ENCODE measurements around the gene ILKAP. TPM values are rescaled to one million over a fixed set of nuclear protein-coding genes. Genes with fewer than 3 reads are reported as not detected.

Gene ILKAP
- total RNA-seq, 1 experiment from 2014 or later: 41.5 TPM

DNA sequence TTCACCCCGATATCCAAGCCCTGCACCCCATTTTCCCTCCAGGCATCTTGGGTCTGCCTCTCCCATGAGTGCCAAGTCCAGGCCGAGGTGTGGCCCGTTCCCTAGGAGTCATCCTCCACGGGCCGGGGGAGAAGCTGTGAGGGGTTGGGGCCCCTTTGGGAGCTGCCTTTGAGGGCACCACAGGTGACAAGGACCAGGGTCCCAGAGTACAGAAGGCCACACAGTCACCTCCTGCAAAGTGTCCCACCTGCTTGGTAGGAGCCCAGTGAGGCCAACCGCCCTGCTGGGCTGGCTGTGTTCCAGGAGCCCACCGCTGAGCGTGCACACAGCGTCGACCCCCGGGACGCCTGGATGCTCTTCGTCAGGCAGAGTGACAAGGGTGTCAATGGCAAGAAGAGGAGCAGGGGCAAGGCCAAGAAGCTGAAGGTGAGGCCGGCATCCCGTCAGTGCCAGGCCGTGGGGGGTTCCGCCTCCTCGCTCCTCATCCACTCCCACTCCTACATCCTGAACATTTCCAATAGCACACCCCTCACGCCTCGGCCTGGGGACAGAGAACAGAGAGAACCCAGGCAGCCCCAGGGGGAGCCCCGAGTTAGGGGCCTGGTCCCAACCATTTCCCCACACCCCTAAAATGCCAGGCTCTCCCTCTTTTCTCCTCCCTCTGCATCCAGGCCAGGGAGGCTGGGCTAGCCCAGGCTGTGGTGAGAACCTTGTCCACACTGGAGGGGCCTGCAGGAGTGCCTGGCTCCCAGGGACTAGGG, 42.0 kb downstream of the ILKAP start:
- no peak overlapping the region for H3K23ac ChIP-seq (ENCODE audit: insufficient read length, low read depth, low read length)
- no peak overlapping the region for H3K14ac ChIP-seq (ENCODE audit: insufficient read depth, low read length)
- H2BK120ac ChIP-seq (ENCODE audit: low read depth, low read length, poor library complexity, severe bottlenecking): no peak overlapping the region
- no peak overlapping the region for H3K9ac ChIP-seq (ENCODE audit: extremely low read depth, insufficient read length, low read length)
- H2AK5ac ChIP-seq (ENCODE audit: insufficient read length, low read length): no peak overlapping the region
- peaks cover 10% of the 10 kb centered on the region for H3K23me2 ChIP-seq (ENCODE audit: insufficient read length, low read depth, low read length, poor library complexity, severe bottlenecking)
- no peak overlapping the region for H4K5ac ChIP-seq (ENCODE audit: insufficient read length, low read depth, low read length)
- H2AFZ ChIP-seq (ENCODE audit: low read length): no peak overlapping the region
- H3K79me2 ChIP-seq (ENCODE audit: insufficient read depth, low read length): no peaks in the 10 kb centered on the region
- no peak overlapping the region; a peak in 1 of 7 replicates for H3K27ac Mint-ChIP-seq
- H3K4me1 ChIP-seq (ENCODE audit: insufficient read depth, low read length): no peaks in the 10 kb centered on the region
- no peak for TF ChIP-seq CTCF (conservative IDR thresholded peaks at IDR 0.05)
- peaks cover 11 to 14% of the 10 kb centered on the region in 2 experiments for H3K4me1 Mint-ChIP-seq
- H3K27me3 Mint-ChIP-seq (ENCODE audit: low read depth): peaks cover 65% of the 10 kb centered on the region
- H3K4me2 ChIP-seq (ENCODE audit: insufficient read depth, insufficient read length, low read length): no peak overlapping the region
- no peak overlapping the region for H3K4me3 Mint-ChIP-seq
- H3K18ac ChIP-seq (ENCODE audit: insufficient read length, low read depth, low read length): no peak overlapping the region
- H4K91ac ChIP-seq (ENCODE audit: insufficient read length, low read depth, low read length): no peak overlapping the region
- no peaks in the 10 kb centered on the region for H3K79me1 ChIP-seq (ENCODE audit: insufficient read depth, low read depth, low read length, poor library complexity, severe bottlenecking)
- H2BK20ac ChIP-seq (ENCODE audit: low read depth, low read length, poor library complexity, severe bottlenecking): no peak overlapping the region
- DNase-seq: no peak
- H3K4ac ChIP-seq (ENCODE audit: low read depth, low read length): no peak overlapping the region
- H2BK12ac ChIP-seq (ENCODE audit: insufficient read length, low read depth, low read length): no peak overlapping the region
- H3K56ac ChIP-seq (ENCODE audit: insufficient read length, low read depth, low read length): no peak overlapping the region
- no peak overlapping the region for H2BK5ac ChIP-seq (ENCODE audit: insufficient read length, low read length)
- H3T11ph ChIP-seq (ENCODE audit: low read length): no peak overlapping the region
- no peaks in the 10 kb centered on the region for H3K9me3 ChIP-seq (ENCODE audit: control insufficient read depth, low read depth, low read length)
- H3K27me3 ChIP-seq (ENCODE audit: insufficient read depth, low read length): peaks cover 15% of the 10 kb centered on the region; the same call in 1 of the 2 replicates
- WGBS (ENCODE audit: extremely low coverage, insufficient read length, low lambda C conversion rate): no CpG with 5 or more reads among the region's 21 CpGs
- no peaks in the 10 kb centered on the region; a peak in 1 of 7 replicates for H3K36me3 Mint-ChIP-seq (ENCODE audit: insufficient read depth in 1 of 3, low read depth in 3 of 3)
- no peak overlapping the region for H4K8ac ChIP-seq (replicated peaks; ENCODE audit: insufficient read length, low read depth, low read length)
- no peaks in the 10 kb centered on the region for H4K20me1 ChIP-seq (ENCODE audit: control insufficient read depth, insufficient read depth, insufficient read length)
- peaks cover 0 to 4% of the 10 kb centered on the region in 2 experiments; a peak in 1 of 5 replicates for H3K9me3 Mint-ChIP-seq
- no peak overlapping the region for H2BK15ac ChIP-seq (ENCODE audit: low read depth, low read length)
- no peak overlapping the region for H3K27ac ChIP-seq (ENCODE audit: insufficient read length, low read depth, low read length)

Measured in H9 (cell line).